ENCODE results near the gene GP1BB. TPM values are rescaled to one million over a fixed set of nuclear protein-coding genes. Genes with fewer than 3 reads are reported as not detected.

Gene GP1BB
- total and polyA plus RNA-seq, 12 donors = 5.3 to 56.1 (median 9.5) TPM; not detected in 6

- Histone ChIP-seq H3K4me1 (peaks cover 14 to 43% (median 35%) of the 10 kb centered on the region in 9 donors), H3K4me3 (peak overlapping the region in 9 of 10 donors; percentile 2 to 37 (median 17)), H3K27me3 (peaks cover 57 to 93% (median 83%) of the 10 kb centered on the region in 7 donors), H3K36me3 (no peaks in the 10 kb centered on the region), H3K27ac (no peak overlapping the region), H3K9me3 (no peaks in the 10 kb centered on the region)
- DNase-seq (peak in 1 of 2 donors; percentile 59), ATAC-seq (peak in 7 of 8 donors; percentile 21 to 54 (median 28))
- intact Hi-C loops (cut with DNase I) = loop anchor here in 2 of 10 donors (10.0 kb wide), 2 partner anchors 48 to 88 kb away; no protein-coding TSS in a partner anchor
- WGBS, 2 donors = 2 to 3% methylated on average over 64 to 76 of the region's 76 CpGs
- TF ChIP-seq CTCF (IDR thresholded peaks at IDR 0.05) = peak; percentile 16 to 51 (median 46)
Measured at GRCh38 chr22:19756288-19757128, 33.2 kb downstream of the GP1BB start.

- ATAC-seq (peak in 2 of 8 donors; percentile 15 to 36), DNase-seq (no peak)
- peaks cover 14 to 43% (median 35%) of the 10 kb centered on the region in 9 donors for H3K4me1 ChIP-seq
- H3K4me3 ChIP-seq = peak overlapping the region in 9 of 10 donors; percentile 2 to 37 (median 17)
- no peak for TF ChIP-seq CTCF (IDR thresholded peaks at IDR 0.05)
- 36 to 39% methylated on average over 16 of the region's 16 CpGs for WGBS, 2 donors
- no peaks in the 10 kb centered on the region for H3K36me3 ChIP-seq
- no peaks in the 10 kb centered on the region for H3K9me3 ChIP-seq
- intact Hi-C loops (cut with DNase I) = loop anchor here in 2 of 10 donors (10.0 kb wide), 2 partner anchors 47 to 87 kb away; no protein-coding TSS in a partner anchor
- no peak overlapping the region for H3K27ac ChIP-seq
- peaks cover 65 to 94% (median 87%) of the 10 kb centered on the region in 7 donors for H3K27me3 ChIP-seq
Measured at GRCh38 chr22:19757140-19757984, 34.0 kb downstream of the GP1BB start.

- Histone ChIP-seq H3K4me3 (no peak overlapping the region), H3K36me3 (no peaks in the 10 kb centered on the region), H3K27me3 (peaks cover 73 to 94% (median 92%) of the 10 kb centered on the region in 7 donors), H3K4me1 (peaks cover 14 to 43% (median 35%) of the 10 kb centered on the region in 9 donors), H3K27ac (no peak overlapping the region), H3K9me3 (no peaks in the 10 kb centered on the region)
- ATAC-seq (peak in 1 of 8 donors; percentile 7), DNase-seq (no peak)
- no peak for TF ChIP-seq CTCF (IDR thresholded peaks at IDR 0.05)
- 31 to 35% methylated on average over 42 to 43 of the region's 43 CpGs for WGBS, 2 donors
- intact Hi-C loops (cut with DNase I) = loop anchor here in 2 of 10 donors (10.0 kb wide), 2 partner anchors 47 to 87 kb away; no protein-coding TSS in a partner anchor
Measured at GRCh38 chr22:19757985-19758895, 34.9 kb downstream of the GP1BB start.
